ENCODE results near the gene RRP7A.
"Not testable (repeated sequence)": the region's sequence is repeated elsewhere in the genome, so short reads cannot be mapped to it uniquely, and the experiment has no call there.

DNA sequence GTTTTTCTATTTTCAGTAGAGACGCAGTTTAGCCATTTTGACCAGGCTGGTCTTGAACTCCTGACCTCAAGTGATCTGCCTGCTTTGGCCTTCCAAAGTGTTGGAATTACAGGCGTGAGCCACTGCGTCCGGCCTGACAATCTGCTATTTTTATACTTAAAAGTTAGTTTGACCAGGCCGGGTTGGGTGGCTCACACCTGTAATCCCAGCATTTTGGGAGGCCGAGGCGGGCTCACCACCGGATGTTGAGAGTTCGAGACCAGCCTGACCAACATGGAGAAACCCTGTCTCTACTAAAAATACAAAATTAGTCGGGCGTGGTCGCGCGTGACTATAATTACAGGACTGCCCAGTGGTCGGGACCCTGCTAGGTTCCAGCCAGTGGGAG lies 19.8 kb downstream of the RRP7A start:
- not testable (repeated sequence) for TF ChIP-seq POLR2A (IDR thresholded peaks at IDR 0.05)
- TF ChIP-seq, protein P1, sequence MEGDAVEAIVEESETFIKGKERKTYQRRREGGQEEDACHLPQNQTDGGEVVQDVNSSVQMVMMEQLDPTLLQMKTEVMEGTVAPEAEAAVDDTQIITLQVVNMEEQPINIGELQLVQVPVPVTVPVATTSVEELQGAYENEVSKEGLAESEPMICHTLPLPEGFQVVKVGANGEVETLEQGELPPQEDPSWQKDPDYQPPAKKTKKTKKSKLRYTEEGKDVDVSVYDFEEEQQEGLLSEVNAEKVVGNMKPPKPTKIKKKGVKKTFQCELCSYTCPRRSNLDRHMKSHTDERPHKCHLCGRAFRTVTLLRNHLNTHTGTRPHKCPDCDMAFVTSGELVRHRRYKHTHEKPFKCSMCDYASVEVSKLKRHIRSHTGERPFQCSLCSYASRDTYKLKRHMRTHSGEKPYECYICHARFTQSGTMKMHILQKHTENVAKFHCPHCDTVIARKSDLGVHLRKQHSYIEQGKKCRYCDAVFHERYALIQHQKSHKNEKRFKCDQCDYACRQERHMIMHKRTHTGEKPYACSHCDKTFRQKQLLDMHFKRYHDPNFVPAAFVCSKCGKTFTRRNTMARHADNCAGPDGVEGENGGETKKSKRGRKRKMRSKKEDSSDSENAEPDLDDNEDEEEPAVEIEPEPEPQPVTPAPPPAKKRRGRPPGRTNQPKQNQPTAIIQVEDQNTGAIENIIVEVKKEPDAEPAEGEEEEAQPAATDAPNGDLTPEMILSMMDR (IDR thresholded peaks at IDR 0.05), result not testable (repeated sequence)
